VCaP (cell line): ENCODE results near the gene WSCD1.

Source experiments
- H3K27ac ChIP-seq: fragments of 450-650 bp; 2 replicates; pipeline ENCODE4 v1.5.1; 2017
- TF ChIP-seq, protein P1 (sequence below): fragments of 450-650 bp; conservative IDR thresholded peaks from 2 replicates; pipeline ENCODE4 v1.5.1; 2017; ENCODE audit warnings: mild to moderate bottlenecking, moderate library complexity

WSCD1 gene

DNA sequence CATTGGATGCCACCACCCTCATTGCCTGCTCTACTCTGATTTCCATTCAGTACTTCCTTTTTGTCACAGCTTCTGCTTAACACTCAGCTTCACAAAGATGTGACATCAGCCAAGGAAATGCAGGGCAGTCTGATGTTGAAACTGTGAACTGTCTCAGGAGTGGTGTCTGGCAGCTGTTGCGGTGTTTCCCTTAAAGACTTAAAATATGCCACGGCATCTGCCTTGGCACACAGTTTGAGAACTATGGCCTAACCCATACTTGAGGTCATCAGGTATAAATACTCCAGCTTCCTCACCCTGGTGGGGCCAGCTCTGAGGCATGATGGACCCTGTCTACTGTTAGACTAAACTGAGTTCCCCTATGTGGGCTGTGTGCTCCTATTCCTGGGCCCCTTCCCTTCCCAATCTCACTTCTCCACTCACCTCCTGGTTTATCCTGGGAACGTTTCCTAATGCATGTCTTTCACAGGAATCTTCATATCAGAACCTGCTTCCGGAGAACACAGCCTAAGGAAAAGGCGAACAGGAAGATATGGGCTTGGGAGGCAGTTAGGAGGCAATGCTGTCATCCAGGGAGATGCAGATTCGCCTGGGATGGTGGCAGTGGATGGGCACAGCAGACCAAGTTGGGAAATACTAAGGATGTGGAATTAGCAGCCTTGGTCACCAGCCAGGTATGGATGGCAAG, 96.5 kb downstream of the WSCD1 start:
- H3K27ac ChIP-seq: no peak overlapping the region
- TF ChIP-seq, protein P1, sequence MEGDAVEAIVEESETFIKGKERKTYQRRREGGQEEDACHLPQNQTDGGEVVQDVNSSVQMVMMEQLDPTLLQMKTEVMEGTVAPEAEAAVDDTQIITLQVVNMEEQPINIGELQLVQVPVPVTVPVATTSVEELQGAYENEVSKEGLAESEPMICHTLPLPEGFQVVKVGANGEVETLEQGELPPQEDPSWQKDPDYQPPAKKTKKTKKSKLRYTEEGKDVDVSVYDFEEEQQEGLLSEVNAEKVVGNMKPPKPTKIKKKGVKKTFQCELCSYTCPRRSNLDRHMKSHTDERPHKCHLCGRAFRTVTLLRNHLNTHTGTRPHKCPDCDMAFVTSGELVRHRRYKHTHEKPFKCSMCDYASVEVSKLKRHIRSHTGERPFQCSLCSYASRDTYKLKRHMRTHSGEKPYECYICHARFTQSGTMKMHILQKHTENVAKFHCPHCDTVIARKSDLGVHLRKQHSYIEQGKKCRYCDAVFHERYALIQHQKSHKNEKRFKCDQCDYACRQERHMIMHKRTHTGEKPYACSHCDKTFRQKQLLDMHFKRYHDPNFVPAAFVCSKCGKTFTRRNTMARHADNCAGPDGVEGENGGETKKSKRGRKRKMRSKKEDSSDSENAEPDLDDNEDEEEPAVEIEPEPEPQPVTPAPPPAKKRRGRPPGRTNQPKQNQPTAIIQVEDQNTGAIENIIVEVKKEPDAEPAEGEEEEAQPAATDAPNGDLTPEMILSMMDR: no peak

DNA sequence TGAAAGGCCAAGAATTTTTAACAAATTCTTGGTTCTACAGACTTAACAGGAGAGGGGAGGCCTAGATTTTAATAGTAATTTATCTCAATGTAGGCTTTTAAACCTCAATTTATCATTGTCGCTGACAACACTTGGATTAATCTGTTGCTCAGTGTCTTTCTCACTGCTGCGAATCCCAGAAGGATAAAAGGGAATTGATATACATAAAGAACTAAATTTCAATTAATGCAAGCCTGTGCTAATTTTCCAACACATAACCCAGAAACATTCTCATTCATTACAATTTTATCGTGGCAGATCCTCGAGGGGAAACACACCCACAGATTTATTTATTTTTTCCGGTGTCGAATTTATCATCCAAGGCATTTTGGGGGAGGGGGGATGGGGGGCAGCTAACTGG, 98.1 kb downstream of the WSCD1 start:
- TF ChIP-seq, protein P1: no peak
- H3K27ac ChIP-seq: no peak overlapping the region

DNA sequence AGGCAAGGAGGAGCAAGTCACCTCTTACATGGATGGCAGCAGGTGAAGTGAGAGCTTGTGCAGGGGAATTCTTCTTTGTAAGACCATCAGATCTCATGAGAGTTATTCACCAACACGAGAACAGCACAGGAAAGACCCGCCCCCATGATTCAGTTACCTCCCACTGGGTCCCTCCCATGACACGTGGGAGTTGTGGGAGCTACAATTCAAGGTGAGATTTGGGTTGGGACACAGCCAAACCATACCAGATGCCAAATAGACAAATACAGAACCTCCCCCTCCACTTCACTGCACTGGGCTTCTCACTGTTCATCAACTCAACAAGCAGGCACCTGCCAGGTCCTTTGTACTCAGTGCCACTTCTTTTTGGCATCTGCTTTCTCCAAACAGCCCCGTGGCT, 100.2 kb downstream of the WSCD1 start:
- H3K27ac ChIP-seq: no peak overlapping the region
- TF ChIP-seq, protein P1: no peak

DNA sequence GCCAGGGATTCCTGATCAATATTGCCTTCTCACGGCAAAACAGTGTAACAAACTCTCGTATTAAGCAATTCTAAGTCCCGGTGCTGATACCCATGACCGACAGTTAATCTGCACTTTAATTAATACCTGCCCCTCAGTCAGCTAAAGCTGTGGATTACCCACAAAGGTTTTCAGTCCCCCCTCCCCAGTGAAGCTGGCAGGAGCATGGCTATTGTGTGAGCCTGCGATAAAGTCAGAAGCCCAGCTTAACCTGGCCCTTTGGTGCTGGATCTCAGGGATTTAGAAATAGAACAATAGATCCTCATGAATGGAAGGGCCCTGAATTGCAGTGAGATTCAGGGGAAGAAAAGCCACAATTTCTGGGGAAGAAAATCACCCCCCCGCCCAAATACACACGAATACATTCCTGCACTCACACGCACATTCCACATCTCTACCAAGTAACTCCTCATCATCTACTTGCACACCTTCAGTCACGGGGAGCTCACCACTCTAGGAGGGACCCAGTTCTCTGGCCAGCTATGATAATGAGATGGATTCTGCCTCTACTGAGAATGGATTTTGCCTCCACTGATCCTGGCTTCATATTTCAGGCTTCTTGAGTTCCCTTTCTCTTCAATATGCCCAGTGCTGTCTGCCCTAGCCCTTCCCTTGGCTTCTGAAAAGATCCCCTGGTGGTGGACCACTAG, 102.6 kb downstream of the WSCD1 start:
- TF ChIP-seq, protein P1: no peak
- H3K27ac ChIP-seq: no peak overlapping the region

DNA sequence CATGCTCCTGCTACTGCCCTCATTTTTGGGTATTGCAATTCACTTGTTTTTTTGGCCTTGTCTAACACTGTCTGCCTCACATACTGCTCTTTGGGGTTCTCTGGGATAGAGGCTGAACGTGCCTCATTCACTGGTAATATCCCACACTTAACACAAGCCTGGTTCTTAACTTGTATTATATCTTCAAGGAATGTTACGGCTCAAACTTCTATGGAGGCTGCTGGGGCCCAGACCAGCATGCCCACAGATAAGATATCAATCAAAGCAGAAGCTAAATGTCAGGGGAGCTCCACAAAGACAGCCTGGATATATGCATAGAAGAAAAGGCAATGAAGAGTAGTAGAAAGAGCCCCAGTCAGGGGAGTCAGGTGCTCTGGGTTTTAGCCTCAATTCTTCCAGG, 103.5 kb downstream of the WSCD1 start:
- TF ChIP-seq, protein P1: no peak

More for the DNA sequence above, 103.5 kb downstream of the WSCD1 start:
- no peak overlapping the region for H3K27ac ChIP-seq
